Testis (tissue), 3 donors: ENCODE measurements around the gene AHDC1. TPM values are rescaled to one million over a fixed set of nuclear protein-coding genes. Genes with fewer than 3 reads are reported as not detected.

ENCODE experiments used
- DNase-seq: peaks from one replicate; pipeline ENCODE4 v3.0.0-alpha.2; 2019
- H3K27ac ChIP-seq, 2 donors: fragments of 200-600 bp; sonication (generic); one replicate each; pipeline ENCODE4 v1.5.1; 2019
- H3K27me3 ChIP-seq: fragments of 200-600 bp; sonication (generic); one replicate; pipeline ENCODE4 v1.5.1; 2019
- H3K36me3 ChIP-seq: fragments of 200-600 bp; sonication (generic); one replicate; pipeline ENCODE4 v1.5.1; 2017; ENCODE audit warnings: low read depth; ENCODE audit errors: missing control alignments
- H3K4me1 ChIP-seq: fragments of 200-600 bp; sonication (generic); one replicate; pipeline ENCODE4 v1.5.1; 2019
- H3K4me3 ChIP-seq, 2 donors: fragments of 200-600 bp; sonication (generic); one replicate each; pipeline ENCODE4 v1.5.1; 2017 to 2019
- H3K9me3 ChIP-seq: fragments of 200-600 bp; sonication (generic); one replicate; pipeline ENCODE4 v1.5.1; 2017
- POLR2A ChIP-seq: fragments of 450-650 bp; IDR thresholded peaks from one replicate; pipeline ENCODE4 v1.6.1; 2017; ENCODE audit warnings: antibody characterized with exemption, mild to moderate bottlenecking, moderate library complexity
- WGBS, 2 donors: methylation state at CpG; one replicate each; pipeline ENCODE4 v1.1.5; 2018; 5-methylcytosine and 5-hydroxymethylcytosine counted together
- intact Hi-C: fragments of 100-400 bp; cut with DNase I; formaldehyde crosslinking; loops from one replicate; pipeline ENCODE4 v1.15.1; 2023; ENCODE audit warnings: low total_unique reads
- polyA plus RNA-seq: library from polyadenylated mRNA; stranded (reverse); fragments of 350-450 nt; fragmentation: Illumina TruSeq; extraction: RNeasy Lipid Tissue Mini Kit (QIAGEN cat#74804); gene quantifications from one replicate; pipeline ENCODE4 v1.2.3, GENCODE V29; 2014; ENCODE audit warnings: low read depth, low replicate concordance; ENCODE audit not compliant: insufficient read depth
- total RNA-seq, 2 donors: library from RNA; depleted of rRNA; stranded (reverse); fragments of >200 nt; gene quantifications; one replicate each; pipeline ENCODE4 v1.2.3, GENCODE V29; 2016
- TF ChIP-seq, protein P1 (sequence below), 3 experiments: fragments of 450-650 bp in 2 of 3; fragments of 200-600 bp in 1 of 3; sonication (generic) in 1 of 3; IDR thresholded peaks; one replicate each; pipeline ENCODE4 v1.5.1; 2016 to 2019; ENCODE audit warnings: antibody characterized with exemption in 3 of 3, mild to moderate bottlenecking in 2 of 3, moderate library complexity in 1 of 3

The AHDC1 gene
- total and polyA plus RNA-seq, 3 donors from 2014 or later, result 32.5 to 86.8 (median 73.7) TPM

DNA sequence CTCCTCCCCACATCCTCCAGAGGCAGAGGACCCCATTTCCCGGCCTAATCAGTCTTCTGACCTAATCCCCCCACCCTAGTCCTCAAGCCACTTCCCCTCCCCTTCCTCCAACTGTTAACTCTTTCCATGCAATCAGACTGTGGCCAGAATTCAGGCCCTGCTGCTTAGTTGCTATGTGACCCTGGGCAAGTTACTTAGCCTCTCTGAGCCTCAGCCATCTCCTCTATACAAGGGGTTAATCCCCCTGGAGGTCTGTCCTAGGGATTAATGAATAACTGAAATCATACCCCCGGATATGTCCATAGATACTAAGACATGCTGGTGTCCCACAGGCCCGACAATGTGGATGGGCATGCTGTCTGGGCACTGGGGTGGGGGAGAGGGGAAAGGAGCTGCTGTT, 18.3 kb downstream of the AHDC1 start:
- no peak for TF ChIP-seq POLR2A
- TF ChIP-seq, protein P1, sequence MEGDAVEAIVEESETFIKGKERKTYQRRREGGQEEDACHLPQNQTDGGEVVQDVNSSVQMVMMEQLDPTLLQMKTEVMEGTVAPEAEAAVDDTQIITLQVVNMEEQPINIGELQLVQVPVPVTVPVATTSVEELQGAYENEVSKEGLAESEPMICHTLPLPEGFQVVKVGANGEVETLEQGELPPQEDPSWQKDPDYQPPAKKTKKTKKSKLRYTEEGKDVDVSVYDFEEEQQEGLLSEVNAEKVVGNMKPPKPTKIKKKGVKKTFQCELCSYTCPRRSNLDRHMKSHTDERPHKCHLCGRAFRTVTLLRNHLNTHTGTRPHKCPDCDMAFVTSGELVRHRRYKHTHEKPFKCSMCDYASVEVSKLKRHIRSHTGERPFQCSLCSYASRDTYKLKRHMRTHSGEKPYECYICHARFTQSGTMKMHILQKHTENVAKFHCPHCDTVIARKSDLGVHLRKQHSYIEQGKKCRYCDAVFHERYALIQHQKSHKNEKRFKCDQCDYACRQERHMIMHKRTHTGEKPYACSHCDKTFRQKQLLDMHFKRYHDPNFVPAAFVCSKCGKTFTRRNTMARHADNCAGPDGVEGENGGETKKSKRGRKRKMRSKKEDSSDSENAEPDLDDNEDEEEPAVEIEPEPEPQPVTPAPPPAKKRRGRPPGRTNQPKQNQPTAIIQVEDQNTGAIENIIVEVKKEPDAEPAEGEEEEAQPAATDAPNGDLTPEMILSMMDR (IDR thresholded peaks at IDR 0.05), result no peak
- Histone ChIP-seq H3K36me3 (no peaks in the 10 kb centered on the region), H3K4me1 (peaks cover 75% of the 10 kb centered on the region), H3K27ac (peak overlapping the region in 1 of 2 donors; percentile 77), H3K27me3 (no peaks in the 10 kb centered on the region), H3K9me3 (no peaks in the 10 kb centered on the region), H3K4me3 (no peak overlapping the region)
- WGBS, 2 donors, result 60 to 72% methylated on average over 3 of the region's 3 CpGs
- intact Hi-C loops, result no loop called here
- no peak for DNase-seq

DNA sequence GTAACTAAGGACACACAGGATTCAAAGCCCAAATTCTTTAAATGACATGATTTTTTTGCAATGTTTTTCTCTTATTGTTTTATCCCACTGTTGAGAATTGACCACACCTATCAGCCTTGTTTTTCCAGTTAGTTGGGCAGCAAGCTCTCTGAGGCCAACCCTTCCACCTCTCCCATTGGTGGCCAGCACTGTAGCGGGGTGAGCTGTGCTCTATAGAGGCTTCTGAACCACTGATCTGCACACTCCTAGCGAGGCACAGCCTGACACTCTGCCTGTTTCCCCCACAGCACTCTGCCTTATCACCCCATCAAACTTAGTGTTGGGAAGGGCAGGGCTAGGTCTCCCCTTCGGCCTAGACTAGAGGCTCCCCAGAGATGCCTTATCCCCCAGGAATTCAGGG, 19.5 kb downstream of the AHDC1 start:
- 87 to 92% methylated on average over 2 to 3 of the region's 3 CpGs for WGBS, 2 donors
- no peaks in the 10 kb centered on the region for H3K9me3 ChIP-seq
- H3K4me1 ChIP-seq, result peaks cover 68% of the 10 kb centered on the region
- H3K27ac ChIP-seq, result peak overlapping the region in 1 of 2 donors; percentile 50
- intact Hi-C loops, result no loop called here
- H3K4me3 ChIP-seq, result no peak overlapping the region
- no peaks in the 10 kb centered on the region for H3K36me3 ChIP-seq
- no peak for DNase-seq
- TF ChIP-seq, protein P1 (IDR thresholded peaks at IDR 0.05), result no peak
- TF ChIP-seq POLR2A, result no peak
- no peaks in the 10 kb centered on the region for H3K27me3 ChIP-seq

DNA sequence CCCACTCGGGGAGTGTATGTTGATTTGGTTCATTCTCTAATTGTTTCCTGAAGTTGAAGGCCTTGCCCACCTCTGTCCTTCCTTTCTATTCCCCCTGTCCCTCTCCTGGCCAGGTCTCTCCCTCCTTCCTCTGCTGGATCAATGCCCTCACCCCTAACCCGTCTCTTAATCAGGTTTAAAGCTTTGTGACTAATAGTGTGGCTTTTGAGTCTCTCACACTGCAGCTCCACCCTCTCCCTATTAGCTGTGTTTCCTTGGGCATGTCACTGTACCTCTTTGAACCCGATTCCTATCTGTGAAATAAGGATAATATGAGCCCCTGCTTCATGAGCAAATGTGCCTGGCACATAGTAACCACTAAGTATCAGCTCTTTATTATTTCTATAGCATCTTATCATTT, 20.5 kb downstream of the AHDC1 start:
- intact Hi-C loops, result no loop called here
- no peaks in the 10 kb centered on the region for H3K36me3 ChIP-seq
- no peak for TF ChIP-seq POLR2A
- TF ChIP-seq, protein P1 (IDR thresholded peaks at IDR 0.05), result no peak
- peaks cover 59% of the 10 kb centered on the region for H3K4me1 ChIP-seq
- peak overlapping the region; percentile 72 to 79 for H3K27ac ChIP-seq
- no peaks in the 10 kb centered on the region for H3K27me3 ChIP-seq
- DNase-seq, result no peak
- H3K9me3 ChIP-seq, result no peaks in the 10 kb centered on the region
- 27 to 66% methylated on average over 3 of the region's 3 CpGs for whole genome bisulfite sequencing, 2 donors
- H3K4me3 ChIP-seq, result no peak overlapping the region

- DNase-seq, result peak; percentile 64
- no peak overlapping the region for H3K4me3 ChIP-seq
- no peaks in the 10 kb centered on the region for H3K9me3 ChIP-seq
- TF ChIP-seq, protein P1 (IDR thresholded peaks at IDR 0.05), result no peak
- no peak for TF ChIP-seq POLR2A
- no peaks in the 10 kb centered on the region for H3K36me3 ChIP-seq
- H3K4me1 ChIP-seq, result peaks cover 61% of the 10 kb centered on the region
- 23 to 47% methylated on average over 5 to 6 of the region's 6 CpGs for WGBS, 2 donors
- peak overlapping the region; percentile 72 to 79 for H3K27ac ChIP-seq
- no peaks in the 10 kb centered on the region for H3K27me3 ChIP-seq
- intact Hi-C loops, result no loop called here
Observed at GRCh38 chr1:27581823-27582243, 22.1 kb downstream of the AHDC1 start.

GRCh38 chr1:27577504-27578188, 26.3 kb downstream of the AHDC1 start:
- no peaks in the 10 kb centered on the region for H3K27me3 ChIP-seq
- peaks cover 76% of the 10 kb centered on the region for H3K4me1 ChIP-seq
- TF ChIP-seq, protein P1 (IDR thresholded peaks at IDR 0.05), result no peak
- no peak for TF ChIP-seq POLR2A
- H3K4me3 ChIP-seq, result no peak overlapping the region
- no peak for DNase-seq
- no peaks in the 10 kb centered on the region for H3K9me3 ChIP-seq
- no peaks in the 10 kb centered on the region for H3K36me3 ChIP-seq
- intact Hi-C loops, result no loop called here
- peak overlapping the region; percentile 66 to 92 for H3K27ac ChIP-seq
- WGBS, 2 donors, result 26 to 39% methylated on average over 4 of the region's 4 CpGs
